HG03280 (cell line): ENCODE results near the gene RNU4-1.

Experiments
- ATAC-seq: cut with Tn5 transposase; IDR thresholded peaks from one replicate; pipeline ENCODE4 v1.9.1; 2021; ENCODE audit warnings: mild to moderate bottlenecking, moderate library complexity; ENCODE audit not compliant: unreplicated experiment

RNU4-1 gene

DNA sequence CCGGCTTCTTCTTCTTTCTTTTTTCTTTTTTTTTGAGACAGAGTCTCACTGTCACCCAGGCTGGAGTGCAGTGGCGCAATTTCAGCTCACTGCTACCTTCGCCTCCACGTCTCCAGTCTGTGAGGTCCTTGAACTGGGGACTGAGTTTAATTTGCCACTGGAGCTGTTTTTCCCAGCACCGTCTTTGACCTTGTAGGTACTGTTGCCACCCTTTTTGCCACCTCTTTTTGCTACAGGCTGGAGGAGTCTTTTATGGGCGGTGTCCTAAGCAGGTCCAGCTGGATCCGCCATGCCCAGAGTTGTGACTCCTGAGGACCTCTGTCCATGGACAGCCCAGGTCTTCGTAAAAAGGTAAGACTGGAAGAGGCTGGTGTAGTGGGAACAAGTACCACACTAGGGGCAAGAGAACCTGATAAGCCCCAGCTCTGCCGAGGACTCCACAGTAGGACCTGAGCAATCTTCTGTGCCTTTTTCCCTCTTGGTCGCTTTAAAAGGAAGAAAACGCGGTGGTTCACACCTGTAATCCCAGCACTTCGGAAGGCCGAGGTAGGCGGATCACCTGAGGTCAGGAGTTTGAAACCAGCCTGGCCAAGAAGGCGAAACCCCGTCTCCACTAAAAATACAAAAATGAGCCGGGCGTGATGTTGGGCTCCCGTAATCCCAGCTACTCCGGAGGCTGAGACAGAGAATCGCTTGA lies 2.3 kb downstream of the RNU4-1 start:
- no peak for ATAC-seq

DNA sequence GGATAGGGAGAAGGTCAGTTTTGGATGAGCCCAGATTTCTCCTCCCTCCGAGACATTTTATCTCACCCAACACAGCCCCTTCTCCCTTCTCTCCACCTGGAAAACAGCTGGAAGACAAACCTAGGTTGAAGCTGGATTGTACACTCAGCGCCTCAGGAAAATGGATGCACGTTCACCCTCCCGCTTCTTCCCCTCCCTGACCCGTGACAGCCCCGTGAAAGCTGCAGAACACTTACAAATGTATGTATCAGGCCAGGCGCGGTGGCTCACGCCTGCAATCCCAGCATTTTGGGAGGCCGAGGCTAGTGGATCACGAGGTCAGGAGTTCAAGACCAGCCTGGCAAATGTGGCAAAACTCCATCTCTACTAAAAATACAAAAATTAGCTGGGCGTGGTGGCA lies 5.5 kb downstream of the RNU4-1 start:
- no peak for ATAC-seq

DNA sequence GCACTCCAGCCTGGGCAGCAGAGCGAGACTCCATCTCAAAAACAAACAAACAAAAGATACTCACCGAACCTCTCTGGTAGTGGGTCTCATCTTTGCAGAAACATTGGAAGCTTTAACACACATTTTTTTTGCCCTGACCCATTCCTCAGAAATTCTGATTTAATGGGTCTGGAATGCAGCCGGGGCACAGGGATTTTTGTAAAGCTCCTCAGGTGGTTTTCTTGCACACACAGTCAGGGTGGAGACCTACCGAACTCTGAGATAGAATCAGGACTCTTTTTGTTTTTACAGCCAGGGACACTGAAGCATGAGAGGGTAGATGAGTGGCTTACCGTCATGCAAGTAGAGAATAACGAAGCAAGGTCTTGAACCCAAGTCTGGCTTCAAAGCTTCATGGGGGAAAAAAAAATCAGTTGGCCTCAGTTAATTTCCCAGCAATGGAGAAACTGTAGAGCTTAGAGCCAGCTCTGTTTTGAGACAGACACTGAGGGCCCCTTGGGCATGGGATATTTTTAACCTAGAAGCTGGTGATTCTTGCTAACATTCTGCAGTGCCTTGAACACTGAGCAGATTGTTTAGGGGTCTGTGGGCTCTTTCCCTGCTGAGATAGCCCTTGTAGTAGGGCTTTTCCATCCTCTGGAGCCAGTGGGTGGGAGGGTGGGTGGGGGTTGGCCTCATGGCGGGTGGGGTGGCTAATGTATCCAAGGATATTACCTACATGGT lies 6.1 kb downstream of the RNU4-1 start:
- no peak for ATAC-seq

DNA sequence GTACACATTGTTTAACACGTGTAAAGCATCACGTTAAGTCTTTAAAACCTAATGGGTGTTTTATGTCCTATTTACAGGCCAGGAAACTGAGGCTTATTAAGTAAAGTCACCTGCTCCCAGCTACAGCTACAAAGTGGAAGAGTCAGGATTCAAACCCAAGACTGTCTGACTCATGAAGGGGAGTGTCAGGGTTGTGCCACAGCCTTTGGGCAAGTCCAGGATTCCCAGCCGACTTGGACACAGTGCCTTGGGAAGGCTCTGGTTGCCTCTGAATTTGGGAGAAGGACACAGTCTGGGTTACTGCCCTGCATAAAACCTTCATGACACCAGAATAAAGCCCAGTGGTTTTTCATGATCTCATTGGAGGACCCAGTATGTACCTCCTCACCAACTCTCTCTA lies 8.7 kb downstream of the RNU4-1 start:
- no peak for ATAC-seq

DNA sequence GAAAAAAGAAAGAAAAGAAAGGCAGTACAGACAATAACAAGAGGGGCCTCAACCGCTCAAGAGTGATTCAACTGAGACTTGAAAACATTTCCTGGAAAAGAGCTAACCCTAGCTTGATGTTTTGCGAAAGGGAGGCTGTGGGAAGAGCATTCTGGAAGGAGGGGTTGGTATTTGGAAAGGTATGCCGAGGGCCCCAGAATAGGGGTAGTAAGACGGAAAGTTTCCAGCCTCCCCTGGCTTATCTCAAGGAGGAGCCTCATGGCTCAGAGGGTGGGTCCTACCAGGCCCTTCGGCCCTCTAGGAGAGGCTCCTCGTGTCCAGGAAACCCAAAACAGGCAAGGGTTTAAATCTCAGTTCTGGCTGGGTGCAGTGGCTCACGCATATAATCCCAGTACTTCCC lies 9.7 kb downstream of the RNU4-1 start:
- ATAC-seq, result no peak

DNA sequence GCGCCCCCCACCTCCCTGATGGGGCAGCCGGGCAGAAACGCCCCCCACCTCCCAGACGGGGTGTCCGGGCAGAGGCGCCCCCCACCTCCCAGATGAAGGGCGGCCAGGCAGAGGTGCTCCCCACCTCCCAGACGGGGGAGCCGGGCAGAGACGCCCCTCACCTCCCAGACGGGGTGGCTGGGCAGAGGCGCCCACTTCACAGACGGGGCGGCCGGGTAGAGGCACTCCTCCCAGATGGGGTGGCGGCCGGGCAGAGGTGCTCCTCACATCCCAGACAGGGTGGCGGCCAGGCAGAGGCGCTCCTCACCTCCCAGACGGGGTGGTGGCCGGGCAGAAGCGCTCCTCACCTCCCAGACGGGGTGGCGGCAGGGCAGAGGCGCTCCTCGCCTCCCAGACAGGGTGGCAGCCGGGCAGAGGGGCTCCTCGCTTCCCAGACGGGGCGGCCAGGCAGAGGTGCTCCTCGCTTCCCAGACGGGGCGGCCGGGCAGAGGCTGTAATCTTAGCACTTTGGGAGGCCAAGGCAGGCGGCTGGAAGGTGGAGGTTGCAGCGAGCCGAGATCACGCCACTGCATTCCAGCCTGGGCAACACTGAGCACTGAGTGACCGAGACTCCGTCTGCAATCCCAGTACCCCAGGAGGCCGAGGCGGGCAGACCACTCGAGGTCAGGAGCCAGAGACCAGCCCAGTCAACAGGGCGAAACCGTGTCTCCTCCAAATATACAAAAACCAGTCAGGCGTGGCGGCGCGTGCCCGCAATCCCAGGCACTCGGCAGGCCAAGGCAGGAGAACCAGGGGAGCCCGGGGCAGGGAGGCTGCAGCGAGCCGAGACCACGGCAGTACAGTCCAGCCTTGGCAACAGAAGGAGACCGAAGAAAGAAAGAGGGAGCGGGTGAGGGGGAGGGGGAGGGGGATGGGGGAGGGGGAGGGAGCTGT lies 14.6 kb downstream of the RNU4-1 start:
- ATAC-seq, result no peak

DNA sequence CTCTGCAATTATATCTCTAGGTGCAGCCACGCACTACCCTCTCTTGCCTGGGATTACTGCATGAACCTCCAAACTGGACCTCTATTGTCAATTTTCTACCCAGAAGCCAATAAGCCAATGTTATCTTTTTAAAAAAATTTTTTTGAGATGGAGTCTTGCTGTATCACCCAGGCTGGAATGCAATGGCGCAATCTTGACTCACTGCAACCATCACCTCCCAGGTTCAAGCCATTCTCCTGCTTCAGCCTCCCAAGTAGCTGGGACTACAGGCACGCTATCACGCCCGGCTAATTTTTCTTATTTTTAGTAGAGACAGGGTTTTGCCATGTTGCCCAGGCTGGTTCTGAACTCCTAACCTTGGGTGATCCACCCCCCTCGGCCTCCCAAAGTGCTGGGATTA lies 16.3 kb downstream of the RNU4-1 start:
- ATAC-seq, result no peak

DNA sequence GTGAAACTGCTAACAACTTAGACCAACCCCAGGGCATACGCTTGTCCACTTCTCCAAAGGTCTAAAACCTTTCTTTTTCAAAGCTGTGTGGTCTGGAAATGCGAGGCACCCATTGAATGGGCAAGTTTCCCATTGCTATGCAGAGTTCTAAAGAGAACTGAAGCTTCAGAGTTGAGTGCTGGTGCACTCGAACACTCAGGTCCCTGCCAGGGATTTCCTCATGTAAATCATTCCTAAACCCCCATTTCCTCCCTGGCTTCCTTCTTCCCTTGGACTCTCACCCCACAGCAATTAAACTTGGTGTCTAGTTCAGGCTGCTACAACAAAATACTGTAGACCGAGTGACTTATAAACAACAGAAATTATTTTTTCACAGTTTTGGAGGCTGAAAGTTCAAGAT lies 25.3 kb downstream of the RNU4-1 start:
- no peak for ATAC-seq

DNA sequence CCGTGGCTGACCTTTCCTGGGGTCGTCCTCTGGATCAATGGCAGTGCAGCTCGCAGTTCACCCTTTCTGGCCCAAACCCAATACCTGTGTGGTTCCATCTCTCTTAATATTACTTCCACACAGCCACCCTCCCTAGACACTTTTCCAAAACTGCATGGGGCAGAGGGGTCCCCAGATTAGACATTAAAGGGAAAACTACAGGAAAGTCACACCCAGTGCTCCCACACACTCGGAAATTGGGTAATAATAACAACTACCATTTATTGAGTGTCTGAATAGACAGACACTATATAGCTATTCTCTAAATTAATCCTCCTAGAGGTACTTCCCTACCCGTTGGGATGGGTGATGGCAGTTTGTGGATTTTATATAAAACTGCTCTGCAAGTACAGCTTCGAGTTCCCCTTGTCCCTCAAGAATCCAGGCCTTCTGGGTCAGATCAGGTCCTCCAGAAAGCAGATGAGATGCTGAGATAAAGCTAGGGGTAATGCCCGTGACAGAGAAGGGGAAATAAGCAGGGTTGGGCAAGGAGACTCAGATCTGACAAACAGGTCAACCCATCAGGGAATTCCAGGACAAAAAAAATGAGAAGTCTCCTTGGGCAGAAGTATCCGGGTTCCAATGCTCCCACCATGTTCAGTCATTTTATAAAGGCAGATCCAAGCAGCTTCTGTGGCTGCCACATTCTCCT lies 26.7 kb downstream of the RNU4-1 start:
- ATAC-seq, result no peak

DNA sequence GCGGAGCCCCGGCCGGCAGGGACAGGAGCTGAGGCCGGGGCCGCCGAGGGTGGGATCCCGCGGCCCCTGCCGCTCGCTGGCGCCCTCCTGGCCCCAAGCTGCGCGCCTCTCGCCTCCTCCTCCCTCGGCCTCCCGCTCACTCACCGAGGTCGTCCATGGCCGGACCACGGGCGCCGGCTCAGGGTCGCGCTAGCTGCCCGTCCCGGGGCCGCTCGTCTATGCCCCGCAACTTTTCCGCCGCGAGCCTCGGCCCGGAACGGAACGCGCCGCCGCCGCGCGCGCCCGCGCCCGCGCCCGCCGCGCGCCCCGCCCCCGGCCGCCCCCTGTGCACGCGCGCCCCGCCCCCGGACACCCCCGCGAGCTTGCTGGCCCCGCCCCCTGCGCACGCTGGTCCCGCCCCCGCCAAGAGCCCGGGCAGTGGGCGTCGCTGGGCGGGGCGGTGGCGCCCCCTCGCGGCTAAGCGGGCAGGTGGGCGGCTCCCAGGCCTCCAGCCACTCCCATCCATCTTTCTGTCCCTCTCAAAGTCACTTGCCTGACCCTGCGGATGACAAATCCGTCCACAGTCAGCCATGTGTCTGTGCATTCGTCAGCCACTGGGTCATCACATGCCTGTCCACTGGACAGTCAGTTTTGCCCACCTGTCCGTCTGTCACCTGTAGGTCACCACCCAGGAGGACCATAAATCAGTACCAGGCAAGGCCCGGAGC lies 27.4 kb downstream of the RNU4-1 start, which contains the start of gene PXN:
PXN (minus strand) TSS at position 258 of the 707 bp plus-strand sequence; CDS start at position 157, 101 bp downstream.
- peak; percentile 76 for ATAC-seq

DNA sequence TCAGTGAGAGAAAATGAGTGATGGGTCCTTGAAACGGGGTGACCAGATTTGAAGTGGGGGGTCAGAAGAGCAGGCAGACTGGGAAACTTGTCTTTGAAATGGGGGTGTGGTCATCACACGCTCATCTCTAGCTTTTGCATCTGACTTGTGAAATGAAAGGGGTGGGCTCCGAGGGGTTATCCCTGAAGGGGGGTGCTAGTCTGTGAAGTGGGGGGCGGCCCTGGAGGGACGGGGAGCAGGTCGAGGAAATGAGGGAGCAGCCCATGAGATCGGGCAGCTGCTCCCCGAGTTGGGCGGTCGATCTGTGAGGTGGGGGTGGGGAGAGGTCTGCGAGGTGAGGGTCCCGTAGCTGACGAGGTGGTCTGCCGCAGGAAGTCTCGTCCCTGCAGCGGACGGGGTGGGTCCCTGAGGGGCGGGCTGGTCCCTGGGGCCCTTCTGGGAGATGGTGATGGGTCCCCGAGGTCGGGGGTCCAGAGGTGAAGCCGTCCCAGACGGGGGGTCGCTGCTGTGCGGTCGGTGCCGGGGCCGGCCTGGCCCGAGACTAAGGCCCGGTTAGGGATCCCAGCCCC lies 28.0 kb downstream of the RNU4-1 start:
- no peak for ATAC-seq

DNA sequence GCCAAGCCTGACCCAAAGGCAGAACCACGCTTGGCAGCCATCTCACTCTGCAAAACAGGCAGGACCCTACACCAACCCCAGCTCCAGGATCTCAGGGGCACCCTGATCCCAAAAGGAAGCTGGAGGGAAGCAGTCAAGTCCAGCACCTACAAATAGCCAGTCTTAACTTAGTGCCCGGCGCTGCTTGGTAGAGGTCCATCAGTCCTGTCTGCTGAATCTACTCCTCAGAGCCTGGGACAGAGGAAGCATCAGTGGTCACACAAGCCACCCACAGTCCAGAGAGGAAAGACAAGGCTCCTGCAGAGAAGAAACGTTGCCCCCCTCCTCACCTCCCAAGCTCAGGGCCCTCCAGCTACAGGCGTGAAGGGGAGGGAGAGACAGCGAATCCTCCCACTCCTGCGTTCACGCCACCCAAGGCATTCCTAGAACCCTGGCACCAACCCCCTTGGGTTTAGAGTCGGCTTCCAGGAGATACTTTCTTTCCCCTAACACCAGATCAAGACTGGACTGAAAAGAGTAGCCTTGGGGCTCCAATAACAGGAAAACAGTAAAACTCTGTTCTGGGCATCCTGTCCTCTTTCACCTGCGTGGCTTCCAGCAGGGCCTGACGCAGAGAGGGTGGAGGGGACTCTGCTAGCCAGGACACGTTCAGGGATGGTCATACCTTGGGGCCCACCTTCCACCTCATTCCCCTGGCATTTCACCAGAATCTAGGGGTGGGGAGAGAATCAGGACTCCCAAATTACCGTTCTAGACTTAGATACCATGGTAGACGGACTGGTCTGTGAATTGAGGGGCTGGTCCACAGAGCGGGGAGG lies 28.7 kb downstream of the RNU4-1 start:
- ATAC-seq, result no peak

DNA sequence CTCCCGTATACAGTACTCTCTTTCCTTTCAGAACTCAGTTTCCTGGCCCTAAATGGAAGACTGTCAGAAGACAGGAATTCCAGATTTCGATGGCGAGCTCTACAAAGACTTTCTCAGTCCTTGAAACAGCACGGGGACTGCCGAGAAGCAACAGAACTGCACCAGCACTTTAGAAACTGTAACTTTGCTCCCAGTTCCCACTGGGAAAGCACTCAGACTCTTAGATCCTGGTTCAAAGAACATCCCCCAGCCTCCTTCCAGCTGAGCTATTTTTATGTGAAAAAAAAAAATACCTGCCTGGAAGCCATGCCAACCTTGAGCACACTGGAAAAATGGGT lies 29.3 kb downstream of the RNU4-1 start:
- no peak for ATAC-seq

DNA sequence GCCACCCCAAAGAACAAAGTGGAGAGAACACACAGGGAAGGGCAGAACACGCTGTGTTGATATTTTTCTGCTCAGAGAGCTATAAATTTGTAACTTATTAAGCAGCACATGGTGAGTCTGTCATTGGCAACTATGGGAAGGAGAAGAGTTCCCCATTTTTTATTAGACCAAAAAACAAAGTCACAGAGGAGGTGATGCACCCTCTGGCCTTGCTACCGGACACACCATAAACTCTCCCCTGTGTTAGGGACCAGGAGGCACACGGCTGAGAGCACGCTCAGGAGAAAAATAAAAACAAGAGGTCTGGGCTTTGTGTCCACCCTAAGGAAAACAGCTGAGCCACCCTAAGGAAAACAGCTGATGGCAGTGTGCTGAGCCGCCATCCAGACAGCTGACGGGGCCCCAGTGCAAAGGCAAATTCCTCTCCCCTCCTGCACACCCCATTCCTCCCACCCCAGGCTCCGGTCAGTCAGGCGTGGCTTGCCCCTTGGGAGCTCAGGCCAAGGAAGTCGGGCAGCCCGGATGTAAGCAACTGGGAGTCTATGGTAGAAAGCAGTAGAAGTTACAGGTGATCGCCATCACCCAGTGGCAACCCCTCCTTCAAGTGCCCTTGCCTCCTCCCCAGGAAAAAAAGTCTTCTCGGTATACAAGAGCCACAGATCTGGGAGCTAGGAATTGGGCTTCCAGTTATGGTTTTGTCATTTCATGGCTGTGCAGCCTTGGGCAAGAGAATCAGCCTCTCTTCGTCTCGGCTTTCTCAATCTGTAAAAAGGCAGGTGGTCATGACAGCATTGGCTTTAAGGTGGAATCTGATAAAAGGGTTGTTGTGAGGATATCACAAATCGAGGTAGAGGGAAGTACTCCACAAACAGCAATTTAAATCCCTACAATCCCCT lies 29.9 kb downstream of the RNU4-1 start:
- no peak for ATAC-seq

DNA sequence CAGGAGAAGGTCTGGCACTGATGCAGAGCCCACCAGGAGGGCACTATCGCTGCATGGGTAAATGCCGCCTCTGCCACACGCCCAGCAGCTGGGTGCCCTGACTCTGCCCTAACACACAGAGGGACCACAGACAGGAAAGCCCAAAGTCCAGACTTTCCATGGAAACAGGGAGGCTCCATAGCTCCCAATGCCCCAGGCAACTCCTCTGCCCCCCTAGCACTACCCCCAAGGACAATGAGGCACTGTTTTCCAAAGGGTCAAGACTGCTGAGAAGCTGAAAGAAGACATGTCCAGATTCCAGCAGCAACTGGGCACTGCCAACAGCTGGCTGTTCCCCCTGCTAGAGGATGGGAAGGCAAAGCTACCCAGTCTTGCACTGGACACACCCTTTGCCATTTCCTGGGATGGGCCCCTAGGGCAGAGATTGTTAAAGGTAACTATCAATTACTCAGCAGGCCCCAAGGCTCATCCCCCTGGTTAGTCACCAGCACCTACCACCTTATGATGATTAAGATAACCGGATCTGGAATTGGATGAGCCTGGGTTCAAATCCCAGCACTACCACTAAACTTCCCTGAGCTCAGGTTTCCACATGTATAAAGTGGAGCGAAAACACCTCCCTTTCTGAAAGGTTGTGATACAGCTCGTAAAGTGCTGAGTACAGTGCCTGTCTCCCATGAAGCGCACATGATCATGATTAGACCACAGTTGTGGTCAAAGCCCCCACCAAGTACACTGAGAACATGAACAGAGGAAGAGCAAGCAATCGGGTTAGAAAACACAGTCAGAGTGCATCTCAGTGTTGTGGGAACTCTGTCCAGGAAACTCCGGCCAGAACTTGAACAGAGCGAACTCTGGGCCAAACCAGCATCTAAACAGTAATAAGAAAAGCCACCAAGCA lies 30.8 kb downstream of the RNU4-1 start:
- no peak for ATAC-seq

DNA sequence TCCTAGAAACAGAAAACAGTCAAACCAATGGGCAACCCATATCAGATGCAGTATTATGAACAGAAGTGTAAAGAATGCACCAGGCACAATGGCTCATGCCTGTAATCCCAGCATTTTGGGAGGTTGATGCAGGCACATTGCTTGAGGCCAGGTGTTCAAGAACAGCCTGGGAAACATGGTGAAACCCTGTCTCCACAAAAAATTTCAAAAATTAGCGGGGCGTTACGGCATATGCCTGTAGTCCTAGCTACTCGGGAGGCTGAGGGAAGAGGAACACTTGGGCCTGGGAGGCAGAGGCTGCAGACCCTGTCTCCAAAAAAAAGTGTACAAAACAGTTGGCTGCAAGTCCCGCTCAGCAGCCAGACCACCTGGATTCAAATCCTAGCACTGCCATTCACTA lies 32.4 kb downstream of the RNU4-1 start:
- ATAC-seq, result no peak
